T-helper 9 cell (primary cell): ENCODE measurements around the gene MYO18A.

Experiments
- DNase-seq: peaks from one replicate; pipeline ENCODE4 v3.0.0-alpha.2; 2020

The MYO18A gene

GRCh38 chr17:29145289-29146073 lies 34.7 kb downstream of the MYO18A start:
- DNase-seq, result peak; percentile 53

- no peak for DNase-seq
These were observed 36.3 kb downstream of the MYO18A start for GRCh38 chr17:29143894-29144293.

- no peak for DNase-seq
These were observed 38.7 kb downstream of the MYO18A start for GRCh38 chr17:29141514-29141876.

GRCh38 chr17:29140631-29141513 lies 39.3 kb downstream of the MYO18A start:
- DNase-seq, result peak; percentile 57

GRCh38 chr17:29140051-29140621 lies 40.1 kb downstream of the MYO18A start:
- DNase-seq, result peak; percentile 69

- DNase-seq, result peak; percentile 14
These were observed 41.1 kb downstream of the MYO18A start for GRCh38 chr17:29138971-29139691.

- DNase-seq, result peak; percentile 20
These were observed 41.8 kb downstream of the MYO18A start for GRCh38 chr17:29138184-29138955.

- DNase-seq, result no peak
These were observed 43.0 kb downstream of the MYO18A start for GRCh38 chr17:29136998-29137730.

GRCh38 chr17:29135464-29135863 lies 44.7 kb downstream of the MYO18A start:
- DNase-seq, result no peak

GRCh38 chr17:29133121-29133713 lies 47.0 kb downstream of the MYO18A start:
- no peak for DNase-seq

GRCh38 chr17:29131814-29132682 lies 48.1 kb downstream of the MYO18A start:
- DNase-seq, result no peak

- DNase-seq, result no peak
These were observed 50.5 kb downstream of the MYO18A start for GRCh38 chr17:29129731-29130130.

GRCh38 chr17:29127840-29128239 lies 52.4 kb downstream of the MYO18A start:
- DNase-seq, result no peak

GRCh38 chr17:29126268-29126930 lies 53.8 kb downstream of the MYO18A start:
- DNase-seq, result no peak

- DNase-seq, result no peak
These were observed 54.5 kb downstream of the MYO18A start for GRCh38 chr17:29125651-29126050.

GRCh38 chr17:29124925-29125273 lies 55.3 kb downstream of the MYO18A start:
- DNase-seq, result no peak

GRCh38 chr17:29124135-29124924 lies 55.9 kb downstream of the MYO18A start:
- no peak for DNase-seq

- DNase-seq, result no peak
These were observed 57.1 kb downstream of the MYO18A start for GRCh38 chr17:29123111-29123510.

GRCh38 chr17:29121442-29121841 lies 58.8 kb downstream of the MYO18A start:
- no peak for DNase-seq
